Nucleus accumbens (tissue), 56 donors: Measurements from ENCODE around the gene GAS7.

Source experiments
- DNase-seq, 56 donors: peaks; one replicate each; lab custom pipeline; 2025; lab: John Stamatoyannopoulos, UW

The GAS7 gene

DNA sequence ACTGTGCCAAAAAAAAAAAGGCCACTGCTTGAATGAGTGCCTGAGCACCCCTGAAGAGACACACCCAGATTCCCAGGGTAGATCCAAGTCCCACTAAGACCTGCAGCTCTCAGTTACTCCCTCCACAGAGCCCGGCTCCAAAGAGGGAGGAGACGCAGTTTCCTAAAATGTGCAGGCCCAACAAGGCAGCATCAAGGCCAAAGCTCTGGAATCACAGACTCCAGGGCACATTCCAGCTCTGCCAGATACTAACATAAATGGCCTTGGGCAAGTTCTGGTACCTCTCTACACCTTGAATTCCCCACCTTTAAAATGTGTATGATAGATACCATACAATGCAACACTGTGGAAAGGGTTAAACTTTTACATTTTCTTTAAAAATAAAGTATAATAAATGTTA is 57.0 kb downstream of the GAS7 start:
- DNase-seq = no peak

DNA sequence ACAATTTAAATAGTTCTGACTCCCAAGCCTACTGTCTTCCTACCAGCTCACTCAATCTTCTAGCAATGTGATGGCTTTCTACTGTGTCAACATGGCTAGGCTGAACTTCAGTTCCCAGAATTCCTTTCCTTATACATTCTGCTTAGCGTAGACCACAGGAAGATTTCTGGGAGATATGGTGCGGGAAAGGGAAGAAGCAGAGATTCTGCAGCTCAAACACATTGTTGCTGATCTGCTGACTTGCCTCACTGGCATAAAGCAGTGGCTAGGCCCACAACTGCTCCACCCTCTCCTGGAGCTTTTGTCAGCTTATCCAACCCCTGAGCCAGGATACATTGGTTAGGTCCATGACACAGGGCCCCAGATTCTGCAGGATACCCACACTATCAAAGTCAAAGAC is 58.8 kb downstream of the GAS7 start:
- no peak for DNase-seq

DNA sequence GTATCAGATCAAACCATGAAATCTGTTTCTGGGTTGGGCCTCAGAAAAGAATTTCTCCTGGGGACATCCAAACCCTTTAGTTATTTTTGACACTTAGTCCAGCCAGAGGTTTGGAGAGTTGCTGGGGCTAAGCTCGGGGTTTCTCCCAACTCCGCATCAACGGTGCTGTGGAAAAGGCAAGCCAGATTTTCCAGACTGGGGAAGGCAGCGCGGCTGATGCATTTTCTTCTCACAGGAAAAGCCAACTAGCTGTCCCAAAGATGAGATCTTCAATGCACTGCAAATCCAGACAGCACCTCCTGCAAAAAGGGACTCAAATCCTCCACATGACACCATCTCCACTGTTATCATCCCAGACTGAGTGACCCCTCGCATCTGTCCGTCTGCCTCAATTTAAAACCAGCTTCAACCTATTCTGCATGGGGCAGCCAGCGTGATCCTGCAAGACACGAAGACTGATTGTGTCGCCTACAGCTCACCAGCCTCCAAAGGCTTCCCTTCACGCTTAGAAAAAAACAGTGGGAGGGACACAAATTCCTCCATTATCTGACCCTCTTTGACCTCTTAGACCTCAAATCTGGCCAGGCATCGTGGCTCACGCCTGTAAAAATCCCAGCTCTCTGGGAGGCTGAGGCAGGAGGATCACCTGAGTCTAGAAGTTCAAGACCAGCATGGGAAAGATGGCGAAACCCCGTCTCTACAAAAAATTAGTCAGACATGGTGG is 62.0 kb downstream of the GAS7 start:
- no peak for DNase-seq

- DNase-seq = peak in 3 of 56 donors; percentile 18 to 66 (median 21)
Observed at GRCh38 chr17:10135539-10136257, 62.7 kb downstream of the GAS7 start.

GRCh38 chr17:10130677-10131076 is 67.7 kb downstream of the GAS7 start:
- DNase-seq = no peak

- DNase-seq = no peak
Observed at GRCh38 chr17:10130263-10130662, 68.1 kb downstream of the GAS7 start.

DNA sequence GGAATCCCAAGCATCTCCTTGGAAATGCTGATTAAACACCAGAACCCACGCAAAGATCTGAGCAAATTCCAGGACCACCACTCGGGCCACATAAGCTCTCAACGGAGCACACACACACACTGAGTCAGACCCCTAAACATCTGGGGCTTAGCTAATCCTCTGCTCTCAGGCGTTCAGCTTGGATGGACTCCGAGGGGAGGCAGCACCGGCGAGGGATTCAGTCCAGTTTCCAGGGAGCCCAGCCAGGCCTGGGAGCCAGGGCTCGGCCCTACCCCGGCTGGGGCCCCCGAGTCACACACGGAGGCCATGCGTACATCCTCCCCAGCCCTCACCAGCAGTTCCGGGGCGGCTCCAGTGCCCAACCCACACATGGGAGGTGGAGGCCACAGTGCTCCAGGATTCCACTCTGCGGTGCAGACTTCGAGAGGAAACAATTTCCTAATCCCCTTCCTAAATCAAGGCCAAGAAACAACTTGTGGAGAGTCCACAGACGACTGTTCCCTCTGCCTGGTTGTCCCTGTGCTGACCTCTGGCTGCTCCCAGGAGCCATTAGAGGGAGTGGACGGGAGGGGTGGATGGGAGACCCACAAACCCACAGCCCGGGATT is 70.5 kb downstream of the GAS7 start:
- peak in 27 of 56 donors; percentile 12 to 74 (median 46) for DNase-seq

DNA sequence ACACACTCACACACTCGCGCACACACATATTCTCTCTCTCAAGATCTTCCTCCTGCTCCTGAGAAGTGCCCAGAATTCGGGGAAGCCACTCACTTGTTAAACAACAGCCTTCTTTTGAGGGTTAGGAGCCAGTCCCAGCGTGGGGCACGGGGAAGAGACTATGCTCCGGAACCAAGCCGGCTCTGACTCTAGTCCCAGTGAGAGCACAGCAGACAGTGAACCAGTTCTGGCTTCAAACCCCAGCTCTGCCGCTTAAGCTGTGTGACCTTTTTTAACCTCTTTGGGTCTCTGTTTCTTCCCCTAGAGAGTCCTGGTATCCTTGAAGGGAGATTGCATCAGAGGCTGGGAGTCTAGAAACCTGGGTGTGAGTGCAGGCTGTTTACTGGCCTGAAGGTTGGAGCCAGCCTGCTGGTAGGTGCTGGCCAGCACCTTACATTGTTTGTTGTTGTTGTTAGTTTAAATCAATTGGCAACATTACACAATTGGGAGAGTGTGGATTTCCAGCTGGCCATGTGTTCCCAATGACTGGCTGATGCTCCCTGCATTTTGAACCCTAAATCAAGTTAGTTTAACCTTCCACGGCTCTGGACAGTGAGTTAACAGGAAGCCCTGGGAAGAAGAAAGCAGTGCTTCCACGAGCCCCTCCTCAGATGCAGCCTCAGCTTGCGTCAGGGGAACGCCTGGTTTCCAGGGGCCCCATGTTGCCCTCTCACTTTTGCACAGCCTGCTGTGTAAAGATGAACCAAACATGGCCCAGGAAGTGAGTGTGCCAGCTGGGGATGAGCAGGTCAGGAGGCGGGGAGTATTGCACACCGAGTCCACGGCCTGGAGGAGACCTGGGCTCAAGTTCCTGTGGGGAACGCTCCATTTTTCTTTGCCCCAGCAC is 71.5 kb downstream of the GAS7 start:
- DNase-seq = peak in 2 of 56 donors; percentile 14 to 23

- no peak for DNase-seq
Observed at GRCh38 chr17:10126276-10126615, 72.2 kb downstream of the GAS7 start.

GRCh38 chr17:10125531-10126275 is 72.7 kb downstream of the GAS7 start:
- no peak for DNase-seq

GRCh38 chr17:10123093-10123492 is 75.3 kb downstream of the GAS7 start:
- no peak for DNase-seq

DNA sequence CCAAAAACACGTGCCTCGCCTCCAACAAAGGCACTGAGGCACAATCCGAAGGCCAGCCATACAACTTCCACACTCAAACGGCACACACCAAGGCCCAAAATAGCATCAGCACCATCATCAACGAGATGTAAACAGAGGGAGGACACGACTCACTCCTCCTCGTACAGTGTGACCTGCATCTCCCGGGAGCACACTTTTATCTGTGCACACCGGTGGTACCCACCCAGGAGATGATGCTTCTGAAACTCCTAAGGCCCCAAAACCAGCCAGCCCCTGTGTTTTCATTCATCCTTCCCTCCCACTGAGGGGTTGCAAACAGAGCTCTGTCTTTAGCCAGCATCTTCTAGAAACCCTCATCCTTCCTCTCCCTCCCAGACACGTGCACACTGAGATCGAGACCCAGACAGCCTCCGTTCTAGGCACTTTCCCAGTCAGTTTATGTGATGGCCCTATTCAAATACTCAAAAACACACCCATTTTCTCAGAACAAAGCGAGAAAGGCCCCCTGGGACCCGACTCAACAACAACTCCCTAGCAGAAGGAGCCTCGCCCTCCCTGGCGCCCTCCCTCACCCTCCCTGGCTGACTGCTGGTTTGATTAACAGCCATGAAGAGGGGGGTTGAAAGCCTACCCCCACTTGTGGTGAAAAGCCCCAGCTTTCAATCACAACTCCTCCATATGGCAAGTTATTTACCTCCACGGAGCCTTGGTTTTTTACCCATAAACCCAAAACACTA is 76.3 kb downstream of the GAS7 start:
- DNase-seq = peak in 1 of 56 donors; percentile 16

- no peak for DNase-seq
Observed at GRCh38 chr17:10120749-10121148, 77.7 kb downstream of the GAS7 start.

DNA sequence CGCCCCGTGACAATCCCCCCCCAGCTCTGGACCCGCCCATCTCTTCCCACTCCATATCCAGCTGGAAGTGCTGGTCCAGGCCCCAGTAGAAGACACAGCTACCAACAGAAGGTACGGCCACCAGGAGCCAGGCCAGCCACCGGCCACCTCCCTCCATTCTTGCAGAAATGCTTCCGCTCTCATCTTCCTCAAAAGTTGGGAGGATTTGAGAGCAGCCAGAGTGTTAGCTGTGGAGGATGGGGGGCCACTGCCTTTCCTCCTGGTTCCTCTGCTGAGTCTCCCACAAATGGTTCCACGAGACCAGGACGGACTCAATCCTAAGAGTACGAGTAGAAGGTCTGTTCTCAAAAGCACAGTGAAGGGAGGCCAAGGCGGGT is 78.3 kb downstream of the GAS7 start:
- peak in 1 of 56 donors; percentile 21 for DNase-seq

DNA sequence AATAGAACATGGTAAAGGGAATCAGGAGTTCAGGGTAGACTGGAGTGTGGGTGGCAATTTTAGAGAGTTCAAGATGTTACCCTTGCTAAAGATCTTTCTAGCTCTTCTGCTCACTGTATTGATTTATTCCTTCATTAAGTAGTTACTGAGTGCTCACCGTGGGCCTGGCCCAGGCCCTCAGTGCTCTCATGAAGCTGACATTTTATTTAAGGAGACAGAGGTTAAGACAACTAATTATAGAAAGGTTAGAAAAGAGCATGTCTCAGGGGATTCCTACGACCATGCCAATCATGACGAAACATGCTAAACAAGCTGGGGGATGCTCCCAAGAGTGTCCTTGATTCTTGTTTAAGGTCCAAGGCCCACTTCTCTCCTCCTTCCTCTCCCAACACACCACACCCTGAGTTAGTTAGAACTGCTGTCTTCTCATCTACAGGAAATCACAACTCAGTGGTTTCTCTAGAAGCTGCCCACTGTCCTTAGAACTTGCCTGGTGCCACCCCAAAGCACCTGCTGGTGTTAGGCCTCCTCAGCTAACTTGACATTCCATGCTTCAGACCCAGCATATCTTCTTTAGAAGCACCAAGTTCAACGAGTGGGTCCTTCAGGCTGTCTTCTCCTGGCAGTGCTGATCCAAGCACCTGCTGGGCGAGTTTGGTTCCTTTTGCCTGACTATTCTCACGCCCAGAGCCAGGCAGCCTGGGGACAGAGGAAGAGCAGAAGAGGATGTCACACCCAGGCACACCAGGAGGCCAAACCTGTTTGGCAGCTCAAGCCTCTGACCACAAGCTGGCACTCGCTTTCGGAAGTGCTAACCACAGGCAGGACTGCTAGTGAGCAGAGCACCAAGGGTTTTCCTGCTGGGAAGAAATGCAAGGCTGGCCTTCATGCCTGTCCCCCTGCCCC is 79.0 kb downstream of the GAS7 start:
- peak in 2 of 56 donors; percentile 13 to 22 for DNase-seq

DNA sequence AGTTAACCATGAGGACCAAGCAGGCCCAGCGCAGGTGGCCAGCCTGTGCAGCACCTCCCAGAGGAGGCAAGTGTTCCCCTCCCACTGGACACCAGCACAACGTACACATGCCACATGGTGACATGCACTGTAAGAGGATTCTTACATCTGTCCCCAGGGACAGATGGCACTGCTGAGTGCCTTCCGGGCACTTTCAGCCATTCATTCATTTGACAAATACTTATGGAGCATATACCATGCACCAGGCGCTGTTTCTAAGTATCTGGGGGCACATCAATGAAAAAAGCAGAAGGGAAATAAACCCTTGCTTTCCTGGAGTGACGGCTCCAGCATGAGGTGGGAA is 79.6 kb downstream of the GAS7 start:
- DNase-seq = no peak

DNA sequence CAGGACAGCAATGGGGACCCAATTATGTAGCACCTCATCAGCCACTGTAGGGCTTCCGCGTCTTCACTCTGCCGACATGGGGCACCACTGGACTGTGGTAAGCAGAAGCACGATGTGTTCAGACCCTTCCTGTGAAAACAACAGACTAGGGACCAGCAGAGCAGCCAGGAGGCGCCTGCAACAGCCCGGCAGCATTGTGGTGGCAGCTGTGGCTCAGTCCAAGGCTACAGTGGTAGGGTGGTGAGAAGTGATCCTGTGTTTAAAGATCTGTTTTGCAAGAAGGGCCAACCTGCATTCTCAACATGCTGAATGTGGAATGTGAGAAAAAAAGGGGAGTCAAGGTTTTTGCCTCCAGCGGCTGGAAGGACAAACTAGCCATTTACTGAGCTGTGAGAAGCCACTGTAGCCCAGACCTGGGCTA is 80.8 kb downstream of the GAS7 start:
- DNase-seq = peak in 38 of 56 donors; percentile 14 to 75 (median 44)

- DNase-seq = no peak
Observed at GRCh38 chr17:10116753-10117420, 81.5 kb downstream of the GAS7 start.
